CD4-positive, CD25-positive, alpha-beta regulatory T cell (primary cell): Measurements from ENCODE around the gene RETSAT. TPM values are rescaled to one million over a fixed set of nuclear protein-coding genes. Genes with fewer than 3 reads are reported as not detected.
"Not testable (repeated sequence)": the region's sequence is repeated elsewhere in the genome, so short reads cannot be mapped to it uniquely, and the experiment has no call there.

Experiments
- ATAC-seq, 2 donors: fragments of 150-1000 bp; cut with Tn5 transposase; one replicate each; pipeline ENCODE4 v1.10.0; 2021; ENCODE audit warnings: low read depth in 2 of 2, moderate number of reproducible peaks in 2 of 2, moderate library complexity in 1 of 2
- DNase-seq, 3 donors: peaks; one replicate each; pipeline versions ENCODE4 v3.0.0 to v3.0.0-alpha.2; 2012 to 2022; ENCODE audit warnings: mixed read lengths in 1 of 3
- H3K27ac ChIP-seq: one replicate; pipeline ENCODE4 v1.7.0; 2013; ENCODE audit warnings: mild to moderate bottlenecking, low read length; ENCODE audit not compliant: insufficient read depth, poor library complexity, severe bottlenecking
- H3K27me3 ChIP-seq: one replicate; pipeline ENCODE4 v1.7.0; 2013; ENCODE audit warnings: low read length; ENCODE audit not compliant: control insufficient read depth, insufficient read depth
- H3K36me3 ChIP-seq: one replicate; pipeline ENCODE4 v1.7.0; 2013; ENCODE audit warnings: mild to moderate bottlenecking, low read length, moderate library complexity; ENCODE audit not compliant: control insufficient read depth, insufficient read depth
- H3K4me1 ChIP-seq: 2 replicates; pipeline ENCODE4 v1.7.0; 2013; ENCODE audit warnings: mild to moderate bottlenecking, low read length; ENCODE audit not compliant: insufficient read depth, control insufficient read depth, poor library complexity, severe bottlenecking
- H3K4me3 ChIP-seq: one replicate; pipeline ENCODE4 v1.7.0; 2013; ENCODE audit warnings: low read depth, mild to moderate bottlenecking, low read length, moderate library complexity
- H3K9me3 ChIP-seq, 2 experiments: 1 replicate in 1 of 2; 2 replicates in 1 of 2; pipeline ENCODE4 v1.7.0; 2013; ENCODE audit warnings: low read length in 2 of 2, mild to moderate bottlenecking in 1 of 2, moderate library complexity in 1 of 2; ENCODE audit not compliant: control insufficient read depth in 2 of 2
- H3K27ac Mint-ChIP-seq, 3 donors: one replicate each; pipeline ENCODE4 v1.8.0; 2020 to 2022; ENCODE audit warnings: mild to moderate bottlenecking in 3 of 3, mixed read lengths in 3 of 3, moderate library complexity in 2 of 3
- H3K27me3 Mint-ChIP-seq: one replicate; pipeline ENCODE4 v1.8.0; 2022; ENCODE audit warnings: mild to moderate bottlenecking, mixed read lengths
- H3K36me3 Mint-ChIP-seq: one replicate; pipeline ENCODE4 v1.8.0; 2020; ENCODE audit warnings: mixed read lengths
- H3K4me1 Mint-ChIP-seq, 4 donors: one replicate each; pipeline ENCODE4 v1.8.0; 2020 to 2022; ENCODE audit warnings: mixed read lengths in 4 of 4, mild to moderate bottlenecking in 1 of 4
- H3K4me3 Mint-ChIP-seq, 4 donors: one replicate each; pipeline ENCODE4 v1.8.0; 2020 to 2022; ENCODE audit warnings: mild to moderate bottlenecking in 4 of 4, mixed read lengths in 4 of 4, moderate library complexity in 3 of 4
- H3K9me3 Mint-ChIP-seq, 7 donors: one replicate each; pipeline ENCODE4 v1.8.0; 2020 to 2022; ENCODE audit warnings: mixed read lengths in 7 of 7, mild to moderate bottlenecking in 3 of 7, moderate library complexity in 2 of 7
- polyA plus RNA-seq, 4 donors: library from polyadenylated mRNA; unstranded; fragments of 300-500 nt; fragmentation: Illumina TruSeq; gene quantifications; one replicate each; pipeline ENCODE4 v1.2.3, GENCODE V29; 2021
- total RNA-seq: library from RNA; stranded (reverse); gene quantifications from one replicate; pipeline ENCODE4 v1.2.3, GENCODE V29; 2022

Gene RETSAT
- total and polyA plus RNA-seq, 5 donors from 2014 or later, result 13.8 to 32.4 (median 16.4) TPM

GRCh38 chr2:85341269-85342029, 12.9 kb downstream of the RETSAT start:
- Histone ChIP-seq H3K27me3 (no peaks in the 10 kb centered on the region), H3K9me3 (no peaks in the 10 kb centered on the region), H3K4me1 (no peaks in the 10 kb centered on the region), H3K36me3 (peaks cover 14% of the 10 kb centered on the region), H3K27ac (no peak overlapping the region), H3K4me3 (no peak overlapping the region)
- Mint-ChIP-seq H3K36me3 (peaks cover 25% of the 10 kb centered on the region), H3K4me1 (no peaks in the 10 kb centered on the region), H3K4me3 (no peak overlapping the region), H3K27ac (no peak overlapping the region), H3K9me3 (no peaks in the 10 kb centered on the region), H3K27me3 (peaks cover 4% of the 10 kb centered on the region)
- DNase-seq, result no peak
- no peak for ATAC-seq

GRCh38 chr2:85340034-85340892, 14.1 kb downstream of the RETSAT start:
- no peak for ATAC-seq
- H3K9me3 ChIP-seq, result no peaks in the 10 kb centered on the region
- no peak for DNase-seq
- Mint-ChIP-seq H3K27ac (peak overlapping the region in 2 of 3 donors; percentile 8 to 11), H3K4me1 (no peaks in the 10 kb centered on the region), H3K36me3 (peaks cover 25% of the 10 kb centered on the region), H3K4me3 (peak overlapping the region in 1 of 4 donors; percentile 71), H3K9me3 (no peaks in the 10 kb centered on the region), H3K27me3 (peaks cover 4% of the 10 kb centered on the region)
- H3K4me1 ChIP-seq, result no peaks in the 10 kb centered on the region
- no peaks in the 10 kb centered on the region for H3K27me3 ChIP-seq
- no peak overlapping the region for H3K27ac ChIP-seq
- H3K4me3 ChIP-seq, result no peak overlapping the region
- H3K36me3 ChIP-seq, result peaks cover 9% of the 10 kb centered on the region

- DNase-seq (no peak), ATAC-seq (no peak)
- no peaks in the 10 kb centered on the region for H3K36me3 Mint-ChIP-seq
- peaks cover 0 to 7% (median 6%) of the 10 kb centered on the region in 4 donors for H3K4me1 Mint-ChIP-seq
- H3K4me3 Mint-ChIP-seq, result peak overlapping the region in 1 of 4 donors; percentile 16
- H3K27me3 Mint-ChIP-seq, result no peaks in the 10 kb centered on the region
- Histone ChIP-seq H3K36me3 (no peaks in the 10 kb centered on the region), H3K9me3 (no peaks in the 10 kb centered on the region), H3K4me3 (no peak overlapping the region), H3K27me3 (no peaks in the 10 kb centered on the region), H3K27ac (no peak overlapping the region), H3K4me1 (peaks cover 3% of the 10 kb centered on the region)
- no peaks in the 10 kb centered on the region for H3K9me3 Mint-ChIP-seq
- H3K27ac Mint-ChIP-seq, result no peak overlapping the region
These were observed 19.4 kb downstream of the RETSAT start for GRCh38 chr2:85334928-85335327.

GRCh38 chr2:85333877-85334276, 20.5 kb downstream of the RETSAT start:
- not testable (repeated sequence) for H3K4me1 ChIP-seq, H3K36me3 ChIP-seq, H3K4me3 Mint-ChIP-seq, H3K27ac Mint-ChIP-seq, H3K27me3 Mint-ChIP-seq, H3K27ac ChIP-seq, H3K4me3 ChIP-seq, H3K27me3 ChIP-seq, ATAC-seq, H3K36me3 Mint-ChIP-seq, DNase-seq, H3K9me3 Mint-ChIP-seq, H3K9me3 ChIP-seq
- peaks cover 4 to 14% (median 12%) of the 10 kb centered on the region in 4 donors for H3K4me1 Mint-ChIP-seq

GRCh38 chr2:85330839-85331636, 23.3 kb downstream of the RETSAT start:
- no peak overlapping the region for H3K27ac Mint-ChIP-seq
- no peak for ATAC-seq

GRCh38 chr2:85329701-85330100, 24.6 kb downstream of the RETSAT start:
- H3K27me3 ChIP-seq, H3K4me3 ChIP-seq, H3K27ac ChIP-seq, H3K9me3 Mint-ChIP-seq, H3K9me3 ChIP-seq, DNase-seq, ATAC-seq: not testable (repeated sequence)
- peaks cover 20 to 50% (median 31%) of the 10 kb centered on the region in 4 donors for H3K4me1 Mint-ChIP-seq
- Histone ChIP-seq H3K4me1 (peaks cover 40% of the 10 kb centered on the region), H3K36me3 (peaks cover 15% of the 10 kb centered on the region)
- peaks cover 18% of the 10 kb centered on the region for H3K27me3 Mint-ChIP-seq
- peak overlapping the region in 2 of 3 donors; percentile 65 to 100 for H3K27ac Mint-ChIP-seq
- H3K36me3 Mint-ChIP-seq, result peaks cover 23% of the 10 kb centered on the region
- peak overlapping the region; percentile 29 to 100 (median 98) for H3K4me3 Mint-ChIP-seq

More at GRCh38 chr2:85330839-85331636, 23.3 kb downstream of the RETSAT start:
- Mint-ChIP-seq H3K4me3 (peak overlapping the region in 2 of 4 donors; percentile 42 to 85), H3K9me3 (no peaks in the 10 kb centered on the region), H3K36me3 (peaks cover 11% of the 10 kb centered on the region), H3K27me3 (peaks cover 18% of the 10 kb centered on the region), H3K4me1 (peaks cover 11 to 42% (median 22%) of the 10 kb centered on the region in 4 donors)
- Histone ChIP-seq H3K4me1 (peaks cover 26% of the 10 kb centered on the region), H3K27ac (no peak overlapping the region), H3K4me3 (no peak overlapping the region), H3K9me3 (no peaks in the 10 kb centered on the region), H3K27me3 (no peaks in the 10 kb centered on the region), H3K36me3 (peaks cover 4% of the 10 kb centered on the region)
- DNase-seq, result no peak

GRCh38 chr2:85329181-85329651, 25.1 kb downstream of the RETSAT start:
- H3K4me1 ChIP-seq, result peaks cover 44% of the 10 kb centered on the region
- H3K27me3 Mint-ChIP-seq, result peaks cover 18% of the 10 kb centered on the region
- peak overlapping the region; percentile 29 to 100 (median 98) for H3K4me3 Mint-ChIP-seq
- peak overlapping the region in 2 of 3 donors; percentile 65 to 100 for H3K27ac Mint-ChIP-seq
- H3K4me1 Mint-ChIP-seq, result peaks cover 20 to 55% (median 34%) of the 10 kb centered on the region in 4 donors
- H3K27me3 ChIP-seq, result no peaks in the 10 kb centered on the region
- DNase-seq (no peak), ATAC-seq (no peak)
- H3K4me3 ChIP-seq, result peak overlapping the region; percentile 99
- H3K36me3 ChIP-seq, result peaks cover 20% of the 10 kb centered on the region
- H3K9me3 Mint-ChIP-seq, result no peaks in the 10 kb centered on the region
- H3K27ac ChIP-seq, result peak overlapping the region; percentile 97
- no peaks in the 10 kb centered on the region for H3K9me3 ChIP-seq
- H3K36me3 Mint-ChIP-seq, result peaks cover 27% of the 10 kb centered on the region
